Dendritic cell treated with granulocyte-macrophage colony-stimulating factor and Interleukin-4, amounts not matched to agents 40 ng/mL and 50 ng/mL, for 4 days (primary cell): ENCODE data around the gene MVD.

Source experiments
- H3K27ac Mint-ChIP-seq: one replicate; pipeline ENCODE4 v1.8.0; 2022; ENCODE audit warnings: mild to moderate bottlenecking, mixed read lengths
- H3K27me3 Mint-ChIP-seq: one replicate; pipeline ENCODE4 v1.8.0; 2022; ENCODE audit warnings: mild to moderate bottlenecking, mixed read lengths
- H3K36me3 Mint-ChIP-seq: one replicate; pipeline ENCODE4 v1.8.0; 2022; ENCODE audit warnings: low read depth, mixed read lengths
- H3K4me1 Mint-ChIP-seq: one replicate; pipeline ENCODE4 v1.8.0; 2022; ENCODE audit warnings: low read depth, mixed read lengths
- H3K4me3 Mint-ChIP-seq: one replicate; pipeline ENCODE4 v1.8.0; 2022; ENCODE audit warnings: mild to moderate bottlenecking, moderate library complexity, mixed read lengths
- H3K9me3 Mint-ChIP-seq: one replicate; pipeline ENCODE4 v1.8.0; 2022; ENCODE audit warnings: mixed read lengths
- intact Hi-C: fragments of 100-400 bp; cut with micrococcal nuclease; formaldehyde crosslinking; loops from one replicate; pipeline ENCODE4 v1.15.0; 2022

MVD gene, protein sequence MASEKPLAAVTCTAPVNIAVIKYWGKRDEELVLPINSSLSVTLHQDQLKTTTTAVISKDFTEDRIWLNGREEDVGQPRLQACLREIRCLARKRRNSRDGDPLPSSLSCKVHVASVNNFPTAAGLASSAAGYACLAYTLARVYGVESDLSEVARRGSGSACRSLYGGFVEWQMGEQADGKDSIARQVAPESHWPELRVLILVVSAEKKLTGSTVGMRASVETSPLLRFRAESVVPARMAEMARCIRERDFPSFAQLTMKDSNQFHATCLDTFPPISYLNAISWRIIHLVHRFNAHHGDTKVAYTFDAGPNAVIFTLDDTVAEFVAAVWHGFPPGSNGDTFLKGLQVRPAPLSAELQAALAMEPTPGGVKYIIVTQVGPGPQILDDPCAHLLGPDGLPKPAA

DNA sequence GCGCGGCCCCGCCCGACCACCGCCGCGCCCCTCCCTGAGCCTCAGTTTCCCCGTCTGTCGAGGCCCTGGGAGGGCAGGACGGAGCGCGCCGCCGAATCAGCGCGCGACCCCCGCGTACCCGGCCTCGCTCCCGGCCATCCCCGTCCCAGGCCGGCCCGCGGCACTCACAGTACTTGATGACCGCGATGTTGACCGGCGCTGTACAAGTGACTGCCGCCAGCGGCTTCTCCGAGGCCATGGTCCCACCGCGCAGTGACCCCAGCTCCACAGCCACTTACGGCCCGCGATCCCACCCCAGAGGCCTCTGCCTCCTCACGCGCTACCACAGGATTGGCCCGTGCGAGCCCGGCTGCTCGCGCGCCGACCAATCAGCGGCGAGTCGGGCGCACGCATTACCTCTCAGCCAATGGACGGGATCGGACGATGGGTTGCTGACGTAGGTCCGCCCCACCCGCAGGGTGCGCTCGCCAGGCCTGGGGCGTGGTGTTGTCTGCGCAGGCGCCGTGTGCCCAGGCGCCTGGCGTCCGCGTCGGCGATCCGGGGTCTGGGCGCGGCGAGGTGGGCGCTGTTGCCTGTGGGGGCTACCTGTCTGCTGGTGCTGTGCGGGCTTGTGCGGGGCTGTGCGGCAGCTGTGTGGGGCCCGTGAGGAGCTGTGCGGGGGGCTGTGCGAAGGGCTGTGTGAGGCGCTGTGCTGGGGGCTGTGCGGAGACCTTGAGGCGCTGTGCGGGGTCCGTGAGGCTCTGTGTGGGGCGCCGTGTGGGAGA, at the start of gene MVD:
Gene MVD (minus strand): TSS at position 249 of the 764 bp plus-strand sequence. CDS start 11 bp downstream, at position 238.
- Mint-ChIP-seq H3K4me1 (peaks cover 35% of the 10 kb centered on the region), H3K27ac (peak within 1 kb of the TSS; percentile 94), H3K9me3 (no peaks in the 10 kb centered on the region), H3K27me3 (peaks cover 2% of the 10 kb centered on the region), H3K4me3 (peak within 1 kb of the TSS; percentile 94), H3K36me3 (peaks cover 50% of the 10 kb centered on the region)
- intact Hi-C loops, result loop anchor here (1.0 kb wide), 2 partner anchors 38 to 72 kb away; no protein-coding TSS in a partner anchor

DNA sequence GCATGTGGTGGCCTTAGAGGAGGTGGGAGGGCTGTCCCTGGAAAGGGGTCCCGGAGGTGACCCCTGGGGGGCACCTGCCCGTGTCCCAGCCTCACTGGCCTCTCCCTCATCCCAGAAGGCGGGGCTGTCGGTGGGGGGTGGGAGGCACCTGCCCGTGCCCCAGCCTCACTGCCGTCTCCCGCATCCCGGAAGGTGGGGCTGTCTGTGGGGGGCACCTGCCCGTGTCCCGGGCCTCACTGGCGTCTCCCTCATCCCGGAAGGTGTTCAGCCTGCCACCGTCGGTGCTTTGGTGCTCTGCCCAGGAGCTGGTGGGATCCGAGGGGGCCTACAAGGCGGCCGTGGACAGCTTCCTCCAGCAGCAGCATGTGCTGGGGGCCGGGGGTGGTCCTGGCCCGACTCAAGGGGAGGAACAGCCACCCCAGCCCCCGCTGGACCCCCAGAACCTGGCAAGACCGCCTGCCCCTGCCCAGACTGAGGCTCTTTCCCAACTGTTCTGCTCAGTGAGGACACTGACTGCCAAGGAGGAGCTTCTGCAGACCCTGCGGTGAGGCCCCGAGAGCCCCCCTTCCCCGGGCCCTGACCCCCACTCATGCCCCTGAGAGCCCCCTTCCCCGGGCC, 49.6 kb upstream of the MVD start:
- Mint-ChIP-seq H3K27ac (no peak overlapping the region), H3K9me3 (no peaks in the 10 kb centered on the region), H3K4me1 (peaks cover 19% of the 10 kb centered on the region), H3K36me3 (peaks cover 76% of the 10 kb centered on the region), H3K27me3 (no peaks in the 10 kb centered on the region), H3K4me3 (no peak overlapping the region)
- intact Hi-C loops, result no loop called here

DNA sequence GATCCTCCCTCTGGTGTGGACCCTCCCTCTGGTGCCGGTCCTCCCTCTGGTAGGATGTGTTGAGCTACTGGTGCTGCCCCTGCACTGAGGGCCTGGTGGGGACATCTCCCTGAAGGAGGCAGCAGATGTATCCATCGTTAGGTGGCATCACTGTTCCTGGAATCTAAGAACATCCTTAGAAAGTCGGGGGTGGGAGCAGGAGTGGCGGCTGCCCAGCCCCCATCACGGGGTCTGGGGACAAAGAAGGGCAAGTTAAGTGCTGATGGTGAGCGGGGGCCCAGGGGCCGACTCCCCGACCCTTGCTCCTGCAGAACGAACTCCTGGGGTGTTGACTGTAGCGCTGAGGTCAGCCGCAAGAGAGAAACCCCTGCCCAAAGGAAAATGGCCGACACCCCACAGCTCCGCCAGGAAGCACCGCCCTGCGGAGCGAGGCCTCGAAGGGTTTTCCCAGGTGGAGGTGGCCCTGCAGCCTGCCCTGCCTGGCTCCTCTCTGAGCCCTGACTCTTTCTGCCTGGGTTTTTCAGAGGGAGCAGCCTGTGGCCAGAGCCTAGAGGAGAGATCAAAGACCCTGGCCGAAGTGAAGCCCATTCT, 49.0 kb upstream of the MVD start:
- peaks cover 25% of the 10 kb centered on the region for H3K4me1 Mint-ChIP-seq
- H3K4me3 Mint-ChIP-seq, result no peak overlapping the region
- H3K36me3 Mint-ChIP-seq, result peaks cover 70% of the 10 kb centered on the region
- intact Hi-C loops, result no loop called here
- H3K27me3 Mint-ChIP-seq, result no peaks in the 10 kb centered on the region
- H3K27ac Mint-ChIP-seq, result no peak overlapping the region
- H3K9me3 Mint-ChIP-seq, result no peaks in the 10 kb centered on the region

DNA sequence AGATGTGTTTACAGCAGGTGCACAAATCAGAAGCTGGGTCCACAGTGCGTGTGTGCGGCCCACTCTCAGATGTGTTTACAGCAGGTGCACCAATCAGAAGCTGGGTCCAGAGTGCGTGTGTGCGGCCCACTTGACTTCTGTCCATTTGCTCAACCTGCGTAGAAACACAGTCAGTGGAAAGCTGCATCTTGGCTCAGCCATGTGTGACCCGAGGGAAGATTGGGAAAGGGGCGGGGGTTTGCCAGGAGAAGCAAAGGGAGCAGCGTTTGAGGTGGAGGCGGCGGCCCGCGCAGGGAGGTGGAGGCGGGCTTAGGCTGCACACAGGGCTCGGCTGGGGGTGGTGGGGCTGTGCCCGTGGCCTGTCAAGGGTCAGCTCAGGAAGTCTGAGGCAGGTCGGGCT, 47.7 kb upstream of the MVD start:
- Mint-ChIP-seq H3K27ac (peak overlapping the region; percentile 54), H3K27me3 (no peaks in the 10 kb centered on the region), H3K36me3 (peaks cover 58% of the 10 kb centered on the region), H3K4me3 (no peak overlapping the region), H3K9me3 (no peaks in the 10 kb centered on the region), H3K4me1 (peaks cover 27% of the 10 kb centered on the region)
- intact Hi-C loops, result no loop called here

DNA sequence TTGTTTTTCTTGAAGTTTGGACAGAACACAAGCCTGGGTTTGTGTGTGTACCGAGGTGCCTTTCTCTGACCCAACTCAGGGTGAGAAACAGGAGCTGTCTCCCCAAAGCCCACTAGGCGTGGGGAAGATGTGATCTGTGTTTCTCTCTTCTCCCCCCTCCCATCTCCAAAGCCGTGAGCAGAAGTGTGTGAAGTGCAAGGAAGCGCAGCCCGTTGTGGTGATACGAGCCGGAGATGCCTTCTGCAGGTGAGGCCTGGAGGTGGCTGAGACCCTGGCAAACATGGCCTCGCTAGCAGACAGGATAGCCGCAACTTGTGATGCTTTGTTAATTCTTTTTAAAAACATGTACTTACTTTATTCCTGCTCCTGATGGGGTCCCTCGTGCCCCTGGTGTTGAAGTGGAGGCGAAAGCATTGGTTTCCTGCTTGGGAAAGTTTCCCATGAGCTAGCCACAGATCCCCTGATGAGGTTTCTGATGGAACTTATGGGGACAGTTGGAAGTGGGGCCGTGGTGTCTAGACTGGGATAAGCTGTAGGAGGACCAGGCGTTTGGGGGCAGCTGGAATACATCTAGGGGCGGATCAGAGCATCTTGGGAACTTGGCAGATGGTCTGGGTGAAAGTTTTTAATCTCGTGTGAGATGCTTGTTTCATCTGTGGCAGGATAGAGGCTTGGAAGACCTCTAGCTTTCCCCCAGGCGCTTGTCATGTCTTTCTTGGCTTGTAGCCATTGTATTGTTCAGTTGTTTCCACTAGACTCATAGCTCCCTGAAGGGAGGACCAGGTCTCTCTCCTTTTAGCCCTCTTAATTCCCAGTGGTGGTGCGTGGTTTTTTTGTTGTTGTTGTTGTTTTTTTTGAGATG, 44.3 kb upstream of the MVD start:
- H3K36me3 Mint-ChIP-seq, result peaks cover 48% of the 10 kb centered on the region
- H3K4me3 Mint-ChIP-seq, result peak overlapping the region; percentile 76
- peak overlapping the region; percentile 89 for H3K27ac Mint-ChIP-seq
- no peaks in the 10 kb centered on the region for H3K27me3 Mint-ChIP-seq
- H3K4me1 Mint-ChIP-seq, result peaks cover 58% of the 10 kb centered on the region
- no peaks in the 10 kb centered on the region for H3K9me3 Mint-ChIP-seq
- intact Hi-C loops, result loop anchor here (2.0 to 10.0 kb wide), 2 partner anchors 56 to 112 kb away; partner anchors contain the start of gene CYBA

DNA sequence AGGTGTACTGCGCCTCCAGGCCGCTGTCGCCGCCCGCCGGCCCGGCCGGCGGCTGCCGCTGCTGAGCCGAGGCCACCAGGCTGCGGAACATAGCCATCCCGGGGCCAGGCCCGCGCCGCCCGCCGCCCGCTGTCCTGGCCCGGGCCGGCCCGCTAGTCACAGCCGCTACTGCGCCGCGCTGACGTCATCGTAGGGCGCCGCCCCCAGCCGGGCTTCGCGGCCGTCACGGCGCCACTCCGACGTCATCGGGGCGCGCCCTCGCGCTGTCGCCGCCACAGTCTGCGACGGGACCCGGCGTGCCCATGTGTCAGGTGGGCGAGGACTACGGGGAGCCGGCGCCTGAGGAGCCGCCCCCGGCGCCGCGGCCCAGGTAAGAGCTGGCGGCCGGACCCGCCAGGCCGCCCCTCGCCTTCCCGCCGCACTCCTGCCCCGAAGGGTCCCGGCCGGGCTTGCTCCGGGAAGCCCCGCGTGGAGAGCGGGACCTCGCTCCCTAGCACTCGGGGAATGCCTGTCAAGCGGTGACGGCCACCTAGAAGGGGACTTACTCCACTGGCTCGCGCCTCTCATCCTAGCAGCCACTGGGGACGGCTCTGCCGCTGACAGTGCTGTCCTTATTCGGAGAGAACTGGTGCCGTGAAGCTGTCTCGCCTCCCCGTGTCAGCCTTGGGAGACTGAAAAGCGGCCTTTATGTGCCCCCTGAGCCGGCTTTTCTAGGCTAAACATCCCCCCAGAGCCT, 43.5 kb upstream of the MVD start, which contains the start of the genes CTU2 and RNF166:
Gene CTU2 (plus strand): TSS at position 275 of the 736 bp plus-strand sequence. CDS start 28 bp downstream, at position 303.
Gene RNF166 (minus strand): TSS at position 180 of the 736 bp plus-strand sequence. CDS start 83 bp downstream, at position 97.
- Mint-ChIP-seq H3K4me3 (peak within 1 kb of the TSS; percentile 93), H3K27me3 (no peaks in the 10 kb centered on the region), H3K36me3 (peaks cover 48% of the 10 kb centered on the region), H3K27ac (peak within 1 kb of the TSS; percentile 89), H3K9me3 (no peaks in the 10 kb centered on the region), H3K4me1 (peaks cover 66% of the 10 kb centered on the region)
- intact Hi-C loops, result loop anchor here (2.0 to 10.0 kb wide), 2 partner anchors 56 to 112 kb away; partner anchors contain the start of gene CYBA

DNA sequence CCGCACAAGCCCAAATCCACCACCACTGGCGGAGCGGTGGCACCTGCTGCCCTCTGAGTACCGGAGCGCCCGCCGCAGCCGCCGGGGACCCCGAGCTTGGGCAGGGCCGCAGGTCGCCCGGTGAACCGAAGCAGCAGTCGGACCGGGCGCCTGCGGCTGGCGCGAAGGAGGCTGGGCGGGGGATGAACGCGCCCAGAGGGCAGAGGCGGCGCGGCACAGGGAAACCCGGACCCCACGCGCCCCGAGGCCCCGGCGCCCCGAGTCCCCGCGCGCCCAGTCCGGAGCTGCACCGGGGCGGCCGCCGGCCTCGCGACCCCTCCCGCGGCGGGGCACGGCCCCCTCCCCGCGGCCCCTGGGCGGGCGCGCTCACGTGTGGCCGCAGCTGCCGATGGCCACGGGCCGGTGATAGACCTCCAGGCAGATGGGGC, 42.9 kb upstream of the MVD start:
- H3K27ac Mint-ChIP-seq, result peak overlapping the region; percentile 89
- H3K36me3 Mint-ChIP-seq, result peaks cover 50% of the 10 kb centered on the region
- H3K4me1 Mint-ChIP-seq, result peaks cover 68% of the 10 kb centered on the region
- no peaks in the 10 kb centered on the region for H3K27me3 Mint-ChIP-seq
- peak overlapping the region; percentile 93 for H3K4me3 Mint-ChIP-seq
- intact Hi-C loops, result loop anchor here (2.0 to 10.0 kb wide), 2 partner anchors 55 to 111 kb away; partner anchors contain the start of gene CYBA
- H3K9me3 Mint-ChIP-seq, result no peaks in the 10 kb centered on the region

DNA sequence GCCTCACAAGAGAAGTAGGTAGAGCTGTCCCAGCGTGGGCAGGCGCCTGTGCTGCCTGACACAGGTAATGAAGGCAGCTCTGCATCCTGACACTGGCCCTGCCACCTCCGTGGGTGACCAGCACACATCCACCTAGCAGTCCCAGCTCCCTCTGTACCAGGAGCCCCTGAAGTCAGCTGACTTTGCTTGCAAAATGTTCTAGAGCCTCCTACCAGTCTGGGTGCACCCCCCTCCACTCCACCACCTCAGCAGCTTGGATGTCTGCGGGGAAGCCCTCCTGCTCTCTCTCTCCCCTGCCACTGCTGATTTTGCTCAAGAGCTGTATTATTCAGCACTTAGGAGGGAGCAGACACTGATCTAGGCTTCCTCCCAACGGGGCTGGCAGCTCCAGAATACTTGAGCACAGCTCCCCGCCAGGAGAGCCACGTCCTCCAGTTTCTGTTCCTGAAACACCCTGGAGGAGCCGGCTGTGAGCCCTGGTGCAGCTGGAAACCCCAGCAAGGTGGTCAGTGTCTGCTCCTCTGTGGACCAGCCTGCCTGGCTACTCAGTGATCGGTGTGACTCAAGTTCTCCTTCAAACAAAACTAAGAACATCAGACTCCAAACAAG, 42.3 kb upstream of the MVD start:
- H3K36me3 Mint-ChIP-seq, result peaks cover 50% of the 10 kb centered on the region
- H3K27me3 Mint-ChIP-seq, result no peaks in the 10 kb centered on the region
- peak overlapping the region; percentile 93 for H3K4me3 Mint-ChIP-seq
- no peaks in the 10 kb centered on the region for H3K9me3 Mint-ChIP-seq
- intact Hi-C loops, result loop anchor here (10.0 kb wide), 1 partner anchor 110 kb away; no protein-coding TSS in a partner anchor
- peak overlapping the region; percentile 89 for H3K27ac Mint-ChIP-seq
- peaks cover 69% of the 10 kb centered on the region for H3K4me1 Mint-ChIP-seq

DNA sequence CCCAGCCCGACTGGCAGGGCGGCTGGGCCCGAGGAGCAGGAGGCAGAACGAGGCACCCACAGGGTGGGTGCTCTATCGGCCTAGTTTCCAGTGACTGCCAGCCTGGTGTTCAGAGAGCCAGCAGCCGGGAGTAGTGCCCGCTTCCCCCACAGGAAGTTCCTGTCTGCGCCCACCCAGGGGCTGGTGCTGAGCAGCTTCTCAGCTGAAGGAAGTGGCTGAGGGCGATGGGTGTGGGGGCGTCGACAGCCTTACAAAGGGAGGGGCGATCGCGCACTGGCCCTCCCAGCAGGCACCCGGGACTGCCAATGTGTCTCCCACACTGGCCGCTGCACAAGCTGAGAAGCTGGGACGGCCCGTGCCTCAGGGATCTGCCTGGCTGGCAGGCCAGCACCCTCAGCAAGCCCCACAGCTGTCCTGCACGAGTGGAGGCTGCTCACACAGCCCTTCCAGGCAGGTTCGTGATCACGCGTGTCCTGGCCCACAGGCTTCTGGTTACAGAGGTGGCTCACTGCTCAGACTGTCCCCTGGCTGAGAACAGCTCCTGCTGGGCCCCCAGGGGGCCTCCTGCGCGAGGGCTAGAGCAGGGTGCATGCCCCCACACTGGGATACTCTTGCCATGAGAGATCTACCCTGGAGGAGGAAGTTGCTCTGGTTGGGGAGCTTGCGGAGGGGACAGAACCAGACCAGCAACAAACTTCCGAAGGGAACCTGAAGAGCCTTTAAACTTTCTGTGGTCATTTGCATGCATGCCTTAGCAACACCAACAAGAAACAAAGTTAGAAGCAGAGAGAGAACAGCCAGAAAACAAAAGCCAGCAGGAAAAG, 40.8 kb upstream of the MVD start:
- Mint-ChIP-seq H3K9me3 (no peaks in the 10 kb centered on the region), H3K36me3 (peaks cover 56% of the 10 kb centered on the region), H3K27me3 (no peaks in the 10 kb centered on the region), H3K4me3 (peak overlapping the region; percentile 93), H3K4me1 (peaks cover 78% of the 10 kb centered on the region), H3K27ac (peak overlapping the region; percentile 89)
- intact Hi-C loops, result loop anchor here (10.0 kb wide), 1 partner anchor 109 kb away; no protein-coding TSS in a partner anchor

DNA sequence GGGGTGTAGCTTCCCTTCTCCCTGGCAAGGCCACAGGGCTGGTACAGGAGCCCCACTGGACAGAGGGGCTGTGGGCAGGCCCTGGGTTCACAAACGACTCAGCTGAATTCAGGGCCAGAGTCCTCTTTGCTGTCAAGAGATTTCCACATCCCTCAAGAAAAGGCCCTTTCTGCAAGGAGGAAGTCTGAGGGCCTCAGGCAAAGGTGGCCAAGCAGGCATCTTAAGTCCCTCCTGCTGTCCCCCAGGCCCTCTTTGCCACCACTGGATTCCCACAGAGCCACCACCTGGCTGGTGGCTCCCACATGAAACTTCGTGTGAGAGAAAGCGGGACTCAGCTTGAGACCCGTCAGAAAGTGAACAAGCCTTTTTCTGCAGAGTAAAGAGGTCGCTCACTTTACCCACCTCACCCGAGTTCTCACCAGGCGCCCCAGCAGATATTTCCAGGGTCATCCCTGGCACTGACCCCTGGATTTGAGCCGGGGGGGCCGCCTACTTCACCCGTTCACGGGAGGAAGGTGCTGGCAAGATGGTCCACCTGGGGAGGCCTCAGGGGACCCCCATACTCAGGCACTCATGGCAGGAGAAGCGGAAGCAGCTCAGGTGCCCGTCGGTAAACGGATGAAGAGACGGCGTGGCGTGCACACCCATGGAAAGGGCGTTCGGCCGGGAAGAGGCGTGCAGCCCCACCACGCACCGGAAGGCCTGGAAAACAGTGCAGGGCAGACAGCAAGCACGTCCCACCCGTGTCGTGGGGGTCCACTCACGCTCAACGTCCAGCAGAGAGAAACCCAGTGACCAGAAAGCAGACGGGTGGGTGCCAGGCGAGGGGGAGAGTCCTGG, 39.7 kb upstream of the MVD start:
- intact Hi-C loops, result loop anchor here (10.0 kb wide), 1 partner anchor 108 kb away; no protein-coding TSS in a partner anchor
- H3K36me3 Mint-ChIP-seq, result peaks cover 67% of the 10 kb centered on the region
- peaks cover 82% of the 10 kb centered on the region for H3K4me1 Mint-ChIP-seq
- H3K27me3 Mint-ChIP-seq, result no peaks in the 10 kb centered on the region
- H3K4me3 Mint-ChIP-seq, result peak overlapping the region; percentile 93
- H3K27ac Mint-ChIP-seq, result peak overlapping the region; percentile 89
- no peaks in the 10 kb centered on the region for H3K9me3 Mint-ChIP-seq
